ENCODE measurements around the gene HOXD4. TPM values are rescaled to one million over a fixed set of nuclear protein-coding genes. Genes with fewer than 3 reads are reported as not detected.
A peak's percentile ranks its signal among the peaks of the same experiment; 100 is the strongest.

Gene HOXD4
- total RNA-seq, 4 donors from 2014 or later = 2.2 to 25.5 (median 15.3) TPM

- in situ Hi-C loops (cut with MboI; ENCODE audit: low pct_ligation_motif_present in 1 of 4, low pct_unique_long_range_greater_than_20kb in 1 of 4, low sequenced_read_pairs in 3 of 4) = loop anchor here in 3 of 4 donors (25.0 kb wide), 2 partner anchors 700 to 1025 kb away; no protein-coding TSS in a partner anchor
- 48 to 100% methylated on average over 1 to 40 of the region's 40 CpGs for WGBS, 2 donors (ENCODE audit: low coverage in 1 of 2)
- Histone ChIP-seq H3K9me3 (no peaks in the 10 kb centered on the region), H3K27ac (peak overlapping the region in 2 of 4 donors; percentile 37 to 69), H3K4me1 (peaks cover 3 to 32% (median 7%) of the 10 kb centered on the region in 4 donors), H3K36me3 (no peaks in the 10 kb centered on the region), H3K27me3 (peaks cover 100% of the 10 kb centered on the region), H3K4me3 (peak overlapping the region in 1 of 4 donors; percentile 18)
- TF ChIP-seq CTCF (IDR thresholded peaks at IDR 0.05) (no peak), POLR2A (IDR thresholded peaks at IDR 0.05) (no peak), POLR2AphosphoS5 (IDR thresholded peaks at IDR 0.05) (no peak), EP300 (IDR thresholded peaks at IDR 0.05; ENCODE audit: low read depth) (no peak)
- DNase-seq = no peak
- intact Hi-C loops (cut with DNase I; ENCODE audit: low total_unique reads) = no loop called here
These were observed 38.7 kb upstream of the HOXD4 start for GRCh38 chr2:176112375-176113302.

DNA sequence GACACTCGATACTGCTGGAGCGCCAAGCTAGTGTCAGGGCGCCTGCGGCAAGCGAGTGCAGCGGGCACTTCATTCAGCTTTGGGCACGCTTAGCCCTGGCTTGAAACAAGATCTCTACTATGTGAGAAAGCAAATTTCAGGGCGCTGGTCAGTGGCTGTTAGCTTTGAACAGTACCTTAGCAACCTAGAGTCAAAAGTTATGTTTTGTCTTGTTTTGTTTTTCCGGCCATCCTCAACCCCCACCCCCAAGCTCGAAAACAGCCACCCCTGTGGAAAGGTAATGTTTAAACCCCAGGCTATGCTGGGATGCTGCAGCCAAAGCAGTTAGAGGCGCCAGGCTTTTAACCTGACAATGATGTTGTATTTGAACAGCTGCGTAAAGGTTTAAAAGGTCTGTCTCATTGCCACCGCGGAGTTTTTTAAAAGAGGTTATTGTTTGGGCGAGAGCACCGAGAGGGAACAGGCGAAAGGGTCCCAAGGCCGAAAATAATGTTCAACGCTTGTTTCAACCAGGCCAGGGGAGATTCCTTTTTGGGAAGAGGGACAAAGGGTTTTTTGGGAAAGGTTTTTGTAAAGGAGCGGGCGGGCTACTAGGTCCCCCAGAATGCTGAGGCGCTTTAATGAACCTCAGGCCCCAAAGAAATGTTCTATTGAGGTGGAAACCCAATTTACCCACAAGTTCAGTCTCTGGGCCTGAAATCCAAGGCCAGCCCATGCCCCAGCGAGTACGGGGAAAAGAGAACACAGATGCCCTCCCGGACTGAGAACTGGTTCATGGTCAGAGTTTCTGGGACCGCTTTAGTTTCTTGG lies 37.0 kb upstream of the HOXD4 start:
- TF ChIP-seq CTCF (IDR thresholded peaks at IDR 0.05) = no peak
- no peak for TF ChIP-seq POLR2AphosphoS5 (IDR thresholded peaks at IDR 0.05)
- TF ChIP-seq EP300 (IDR thresholded peaks at IDR 0.05; ENCODE audit: low read depth) = no peak
- H3K9me3 ChIP-seq = no peaks in the 10 kb centered on the region
- 25 to 30% methylated on average over 7 to 26 of the region's 26 CpGs for WGBS, 2 donors (ENCODE audit: low coverage in 1 of 2)
- in situ Hi-C loops (cut with MboI; ENCODE audit: low pct_ligation_motif_present in 1 of 4, low pct_unique_long_range_greater_than_20kb in 1 of 4, low sequenced_read_pairs in 3 of 4) (loop anchor here in 3 of 4 donors (25.0 kb wide), 2 partner anchors 698 to 1023 kb away; no protein-coding TSS in a partner anchor), intact Hi-C loops (cut with DNase I; ENCODE audit: low total_unique reads) (no loop called here)
- no peak overlapping the region for H3K4me3 ChIP-seq
- no peaks in the 10 kb centered on the region for H3K36me3 ChIP-seq
- H3K4me1 ChIP-seq = peaks cover 0 to 15% (median 3%) of the 10 kb centered on the region in 4 donors
- H3K27me3 ChIP-seq = peaks cover 100% of the 10 kb centered on the region
- DNase-seq = no peak
- peak overlapping the region in 3 of 4 donors; percentile 17 to 70 (median 45) for H3K27ac ChIP-seq

GRCh38 chr2:176114930-176115625 lies 36.3 kb upstream of the HOXD4 start:
- no peaks in the 10 kb centered on the region for H3K9me3 ChIP-seq
- in situ Hi-C loops (cut with MboI; ENCODE audit: low pct_ligation_motif_present in 1 of 4, low pct_unique_long_range_greater_than_20kb in 1 of 4, low sequenced_read_pairs in 3 of 4) (loop anchor here in 3 of 4 donors (25.0 kb wide), 2 partner anchors 697 to 1022 kb away; no protein-coding TSS in a partner anchor), intact Hi-C loops (cut with DNase I; ENCODE audit: low total_unique reads) (no loop called here)
- no peak overlapping the region for H3K4me3 ChIP-seq
- TF ChIP-seq POLR2AphosphoS5 (IDR thresholded peaks at IDR 0.05) (no peak), POLR2A (IDR thresholded peaks at IDR 0.05) (no peak), EP300 (IDR thresholded peaks at IDR 0.05; ENCODE audit: low read depth) (no peak), CTCF (IDR thresholded peaks at IDR 0.05) (no peak)
- peaks cover 0 to 15% (median 3%) of the 10 kb centered on the region in 4 donors for H3K4me1 ChIP-seq
- 26 to 42% methylated on average over 10 to 16 of the region's 16 CpGs for WGBS, 2 donors (ENCODE audit: low coverage in 1 of 2)
- no peaks in the 10 kb centered on the region for H3K36me3 ChIP-seq
- no peak for DNase-seq
- H3K27ac ChIP-seq = peak overlapping the region; percentile 24 to 70 (median 55)
- H3K27me3 ChIP-seq = peaks cover 100% of the 10 kb centered on the region

All from transverse colon (tissue), 4 donors.